LNCAP (cell line): ENCODE results near the gene RTN4.

Source experiments
- TF ChIP-seq, protein P1 (sequence below): fragments of 450-650 bp; IDR thresholded peaks from 2 replicates; pipeline ENCODE4 v1.5.1; 2017; ENCODE audit warnings: mild to moderate bottlenecking

The RTN4 gene

GRCh38 chr2:54954158-54954557 lies 96.1 kb downstream of the RTN4 start:
- TF ChIP-seq, protein P1, sequence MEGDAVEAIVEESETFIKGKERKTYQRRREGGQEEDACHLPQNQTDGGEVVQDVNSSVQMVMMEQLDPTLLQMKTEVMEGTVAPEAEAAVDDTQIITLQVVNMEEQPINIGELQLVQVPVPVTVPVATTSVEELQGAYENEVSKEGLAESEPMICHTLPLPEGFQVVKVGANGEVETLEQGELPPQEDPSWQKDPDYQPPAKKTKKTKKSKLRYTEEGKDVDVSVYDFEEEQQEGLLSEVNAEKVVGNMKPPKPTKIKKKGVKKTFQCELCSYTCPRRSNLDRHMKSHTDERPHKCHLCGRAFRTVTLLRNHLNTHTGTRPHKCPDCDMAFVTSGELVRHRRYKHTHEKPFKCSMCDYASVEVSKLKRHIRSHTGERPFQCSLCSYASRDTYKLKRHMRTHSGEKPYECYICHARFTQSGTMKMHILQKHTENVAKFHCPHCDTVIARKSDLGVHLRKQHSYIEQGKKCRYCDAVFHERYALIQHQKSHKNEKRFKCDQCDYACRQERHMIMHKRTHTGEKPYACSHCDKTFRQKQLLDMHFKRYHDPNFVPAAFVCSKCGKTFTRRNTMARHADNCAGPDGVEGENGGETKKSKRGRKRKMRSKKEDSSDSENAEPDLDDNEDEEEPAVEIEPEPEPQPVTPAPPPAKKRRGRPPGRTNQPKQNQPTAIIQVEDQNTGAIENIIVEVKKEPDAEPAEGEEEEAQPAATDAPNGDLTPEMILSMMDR: no peak

GRCh38 chr2:54952978-54953456 lies 97.2 kb downstream of the RTN4 start:
- TF ChIP-seq, protein P1: no peak

- TF ChIP-seq, protein P1: no peak
Measured at GRCh38 chr2:54952425-54952824, 97.8 kb downstream of the RTN4 start.

DNA sequence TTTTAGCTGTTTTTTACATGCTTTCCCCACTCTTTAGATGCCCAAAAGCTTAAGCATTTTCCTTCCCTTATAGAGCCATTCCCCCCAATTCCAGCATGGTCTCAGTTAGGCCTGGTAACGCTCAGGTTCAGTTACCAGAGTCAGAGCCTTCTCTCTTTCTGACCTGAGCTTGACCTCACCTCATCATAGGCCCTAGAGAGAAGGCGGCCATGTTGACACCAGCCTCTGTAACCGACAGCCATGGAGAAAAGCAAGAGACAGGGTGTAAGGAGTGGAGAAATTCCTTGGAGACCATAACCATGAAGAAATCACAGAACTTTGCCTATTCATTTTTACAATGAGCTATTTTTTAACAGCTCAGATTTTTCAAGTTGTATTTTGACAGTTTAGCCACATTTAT lies 99.4 kb downstream of the RTN4 start:
- TF ChIP-seq, protein P1: no peak

DNA sequence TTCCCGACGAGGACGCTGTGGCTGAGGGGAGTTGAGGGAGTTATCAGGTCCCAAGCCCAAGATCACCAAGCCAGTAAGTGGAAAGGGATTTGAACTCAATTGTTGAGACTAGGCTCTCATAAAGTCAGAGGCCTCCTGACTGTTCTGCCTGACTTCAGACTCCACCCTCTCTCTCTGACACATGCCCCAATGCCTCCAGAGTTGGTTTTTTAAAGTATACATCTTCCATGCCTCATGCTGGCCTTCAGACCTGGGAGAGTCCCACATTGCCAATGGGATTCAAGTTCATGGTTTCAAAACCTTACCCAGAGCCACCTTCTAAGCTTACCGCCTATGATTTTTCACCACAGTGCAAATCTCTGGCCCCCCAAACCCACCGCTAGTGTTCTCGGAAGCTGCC lies 100.8 kb downstream of the RTN4 start:
- TF ChIP-seq, protein P1: no peak

GRCh38 chr2:54948120-54948519 lies 102.1 kb downstream of the RTN4 start:
- TF ChIP-seq, protein P1: no peak

DNA sequence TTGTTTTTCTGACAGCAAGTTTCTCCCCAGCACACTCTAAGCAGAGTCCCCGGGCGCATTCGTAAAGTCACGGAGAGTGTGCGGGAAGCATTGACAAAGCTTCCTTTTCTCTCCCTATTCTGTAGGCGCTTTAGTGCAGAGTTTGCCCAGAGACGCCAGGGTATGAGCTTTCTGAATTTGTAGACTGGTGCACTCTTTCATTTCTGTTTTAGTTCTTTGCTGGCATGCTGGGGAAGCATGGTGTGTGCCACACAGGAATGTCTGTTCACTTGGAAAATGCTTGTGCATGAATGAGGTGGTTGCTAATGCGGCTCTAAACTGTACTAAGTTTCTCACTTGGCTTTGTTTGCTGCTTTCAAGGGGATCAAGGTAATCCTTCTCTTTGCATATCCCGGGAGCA lies 102.6 kb downstream of the RTN4 start:
- TF ChIP-seq, protein P1: no peak

DNA sequence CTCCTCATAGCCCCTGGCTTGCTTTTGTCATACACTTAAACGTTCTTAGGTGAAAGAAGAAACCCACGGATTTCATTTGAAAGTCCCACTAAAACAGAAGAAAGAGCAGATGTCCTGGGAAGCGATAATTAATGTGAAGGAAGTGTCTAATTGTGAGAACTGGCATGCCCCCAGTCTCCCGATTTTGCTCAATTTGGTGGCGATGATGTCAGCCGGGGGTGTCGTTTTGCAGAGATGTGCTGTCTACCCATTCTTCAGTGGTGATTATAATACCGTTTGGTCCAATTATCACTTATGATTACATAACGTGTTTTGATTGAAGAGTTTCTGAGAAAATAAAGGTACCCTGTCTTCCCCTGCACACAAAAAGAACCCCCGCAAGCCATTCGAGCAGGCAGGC lies 103.1 kb downstream of the RTN4 start:
- TF ChIP-seq, protein P1: no peak
